Astrocyte of the cerebellum (primary cell): ENCODE results near the gene NPY.
A peak's percentile ranks its signal among the peaks of the same experiment; 100 is the strongest.

Source experiments
- DNase-seq: peaks from one replicate; pipeline ENCODE4 v3.0.0-alpha.2; 2011; ENCODE audit warnings: low read depth
- H3K4me3 ChIP-seq: 2 replicates; pipeline ENCODE4 v1.5.1; 2011; ENCODE audit warnings: mild to moderate bottlenecking, low read depth, low read length, moderate library complexity
- CTCF ChIP-seq: IDR thresholded peaks from 2 replicates; pipeline ENCODE4 v1.5.1; 2012; ENCODE audit warnings: low read length, low read depth, moderate library complexity, mild to moderate bottlenecking; ENCODE audit errors: missing control alignments
- in situ Hi-C: cut with HindIII; loops from 2 replicates; pipeline ENCODE4 v1.10.0; 2017; ENCODE audit warnings: low sequenced_read_pairs

Gene NPY

GRCh38 chr7:24290004-24290641 is 6.1 kb downstream of the NPY start:
- peak; percentile 23 for TF ChIP-seq CTCF
- DNase-seq: no peak
- in situ Hi-C loops: no loop called here
- no peak overlapping the region for H3K4me3 ChIP-seq

DNA sequence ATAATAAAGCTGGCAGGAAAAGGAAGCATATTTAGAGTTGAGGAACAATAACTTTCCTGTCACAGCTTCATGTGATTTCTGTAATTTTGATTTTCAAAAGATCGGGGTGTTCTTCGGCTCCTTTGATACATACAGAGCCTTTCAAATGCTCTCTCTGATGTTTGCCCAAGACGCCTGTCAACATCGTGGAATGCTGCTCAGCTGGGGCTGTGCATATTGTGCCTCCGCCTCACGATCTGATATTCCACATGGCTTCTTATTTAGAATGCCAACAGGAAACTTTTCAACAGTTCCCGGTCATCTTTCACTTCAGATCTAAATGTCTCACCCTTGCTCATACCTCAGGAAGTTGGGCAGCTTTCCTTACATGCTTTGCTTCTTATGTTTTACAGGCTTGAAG is 7.3 kb downstream of the NPY start:
- in situ Hi-C loops: no loop called here
- TF ChIP-seq CTCF: no peak

DNA sequence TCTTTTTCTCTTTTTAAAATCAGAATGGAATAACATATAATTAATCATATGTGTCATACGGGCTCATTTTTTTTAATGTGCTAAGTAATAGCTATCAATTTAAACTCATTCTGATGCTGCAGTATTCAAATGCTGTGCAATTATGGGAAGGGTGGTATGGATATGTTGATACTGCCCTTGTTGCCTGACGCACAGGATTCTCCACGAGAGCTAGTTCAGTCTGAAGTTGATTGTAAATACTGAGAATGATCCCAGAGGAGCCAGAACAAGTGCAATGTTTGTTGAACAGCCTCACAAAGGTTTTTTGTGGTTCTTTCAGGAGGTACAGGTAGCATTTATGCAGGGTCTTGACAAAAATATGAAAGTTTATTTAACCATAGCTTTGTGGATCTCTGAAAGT is 13.4 kb downstream of the NPY start:
- in situ Hi-C loops: no loop called here
- no peak for DNase-seq
- no peak for TF ChIP-seq CTCF
- H3K4me3 ChIP-seq: no peak overlapping the region

More for the DNA sequence above, 7.3 kb downstream of the NPY start:
- DNase-seq: no peak
- no peak overlapping the region for H3K4me3 ChIP-seq

- TF ChIP-seq CTCF: no peak
- DNase-seq: no peak
- in situ Hi-C loops: no loop called here
- H3K4me3 ChIP-seq: no peak overlapping the region
These were observed 14.7 kb downstream of the NPY start for GRCh38 chr7:24298696-24299095.

- in situ Hi-C loops: no loop called here
- TF ChIP-seq CTCF: no peak
These were observed 15.2 kb downstream of the NPY start for GRCh38 chr7:24299192-24299591.

DNA sequence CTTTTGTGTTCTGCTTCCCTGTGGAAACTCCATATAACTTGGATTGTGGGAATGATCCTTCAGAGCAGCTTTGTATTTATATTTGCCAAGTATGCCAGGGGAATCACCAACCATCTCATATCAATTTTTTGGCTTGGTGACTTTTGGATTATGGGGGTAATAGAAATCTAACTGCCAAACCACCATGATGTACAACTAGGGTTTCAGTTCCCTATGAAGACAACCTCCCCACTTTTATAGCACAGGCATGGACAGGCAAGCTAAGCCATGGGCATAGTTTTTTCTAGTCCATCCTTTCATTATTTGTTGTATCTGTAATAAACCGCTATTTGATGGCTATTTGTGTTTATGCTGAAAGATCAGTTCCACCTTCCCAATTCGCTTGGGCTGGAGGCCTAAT is 17.7 kb downstream of the NPY start:
- no peak for DNase-seq
- no peak overlapping the region for H3K4me3 ChIP-seq
- TF ChIP-seq CTCF: no peak
- in situ Hi-C loops: no loop called here

More at GRCh38 chr7:24299192-24299591, 15.2 kb downstream of the NPY start:
- DNase-seq: no peak
- H3K4me3 ChIP-seq: no peak overlapping the region
